GM23338 (cell line): ENCODE measurements around the gene SFSWAP.

Experiments
- CREB1 ChIP-seq: fragments of 250-450 bp; sonication (Bioruptor Pico); IDR thresholded peaks from 2 replicates; pipeline ENCODE4 v1.5.0; 2020; ENCODE audit warnings: low read depth, mild to moderate bottlenecking, moderate library complexity
- CTCF ChIP-seq, 2 experiments: fragments of 200-600 bp in 1 of 2; sonication (generic) in 1 of 2; conservative IDR thresholded peaks; 2 replicates each; pipeline versions ENCODE4 v1.5.1 to v1.6.1; 2016 to 2017; ENCODE audit warnings: antibody characterized with exemption in 2 of 2, low read depth in 2 of 2, mild to moderate bottlenecking in 2 of 2, moderate library complexity in 1 of 2
- EZH2 ChIP-seq: fragments of 200-600 bp; sonication (generic); IDR thresholded peaks from one replicate; pipeline ENCODE4 v1.8.0; 2017; ENCODE audit warnings: antibody characterized with exemption, mild to moderate bottlenecking, low read depth; ENCODE audit not compliant: unreplicated experiment
- EZH2phosphoT487 ChIP-seq: fragments of 200-600 bp; sonication (generic); IDR thresholded peaks from one replicate; pipeline ENCODE4 v1.8.1; 2018; ENCODE audit warnings: antibody characterized with exemption; ENCODE audit not compliant: unreplicated experiment
- JUNB ChIP-seq: IDR thresholded peaks from one replicate; pipeline ENCODE4 v1.6.1; 2016; ENCODE audit warnings: antibody characterized with exemption; ENCODE audit not compliant: unreplicated experiment
- NANOG ChIP-seq: IDR thresholded peaks from 2 replicates; pipeline ENCODE4 v1.6.1; 2016; ENCODE audit warnings: antibody characterized with exemption, borderline replicate concordance
- POLR2AphosphoS5 ChIP-seq: IDR thresholded peaks from 2 replicates; pipeline ENCODE4 v1.6.1; 2016; ENCODE audit warnings: antibody characterized with exemption, low read depth
- ZNF331 ChIP-seq: fragments of 250-450 bp; sonication (Bioruptor Pico); IDR thresholded peaks from 2 replicates; pipeline ENCODE4 v1.5.0; 2020; ENCODE audit warnings: low read depth, mild to moderate bottlenecking, moderate library complexity

- no peak for TF ChIP-seq CTCF (conservative IDR thresholded peaks at IDR 0.05; ENCODE audit: low read depth in 2 of 2)
- no peak for TF ChIP-seq CREB1 (CRISPR knock-in tag)
- no peak for TF ChIP-seq POLR2AphosphoS5
- TF ChIP-seq NANOG, result no peak
- no peak for TF ChIP-seq EZH2
- TF ChIP-seq JUNB, result no peak
- TF ChIP-seq EZH2phosphoT487, result no peak
- TF ChIP-seq ZNF331 (CRISPR knock-in tag), result no peak
Measured at GRCh38 chr12:131758016-131758739, 47.3 kb downstream of the SFSWAP start.
